ENCODE results near the gene CACNG4.

DNA sequence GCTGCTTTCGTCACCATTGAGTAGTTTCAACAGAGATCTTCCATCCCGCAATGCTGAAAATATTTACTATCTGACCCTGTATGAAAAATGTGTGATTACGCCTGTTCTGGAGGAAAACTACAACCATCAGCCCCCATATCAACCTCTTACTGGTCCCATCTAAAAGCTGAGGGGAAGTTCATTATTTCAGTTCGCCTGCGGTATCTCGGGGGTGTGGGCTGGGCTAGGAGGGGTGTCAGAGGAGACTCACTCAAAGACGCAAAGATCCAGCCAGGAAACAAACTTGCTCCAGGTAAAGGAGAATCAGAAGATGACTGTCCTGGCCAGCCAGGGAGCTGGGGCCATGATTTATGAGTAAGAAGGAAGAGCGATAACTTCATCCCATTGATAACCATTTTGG is 93.5 kb downstream of the CACNG4 start:
- no peak for TF ChIP-seq POLR2A (IDR thresholded peaks at IDR 0.05)
- TF ChIP-seq, protein P1, sequence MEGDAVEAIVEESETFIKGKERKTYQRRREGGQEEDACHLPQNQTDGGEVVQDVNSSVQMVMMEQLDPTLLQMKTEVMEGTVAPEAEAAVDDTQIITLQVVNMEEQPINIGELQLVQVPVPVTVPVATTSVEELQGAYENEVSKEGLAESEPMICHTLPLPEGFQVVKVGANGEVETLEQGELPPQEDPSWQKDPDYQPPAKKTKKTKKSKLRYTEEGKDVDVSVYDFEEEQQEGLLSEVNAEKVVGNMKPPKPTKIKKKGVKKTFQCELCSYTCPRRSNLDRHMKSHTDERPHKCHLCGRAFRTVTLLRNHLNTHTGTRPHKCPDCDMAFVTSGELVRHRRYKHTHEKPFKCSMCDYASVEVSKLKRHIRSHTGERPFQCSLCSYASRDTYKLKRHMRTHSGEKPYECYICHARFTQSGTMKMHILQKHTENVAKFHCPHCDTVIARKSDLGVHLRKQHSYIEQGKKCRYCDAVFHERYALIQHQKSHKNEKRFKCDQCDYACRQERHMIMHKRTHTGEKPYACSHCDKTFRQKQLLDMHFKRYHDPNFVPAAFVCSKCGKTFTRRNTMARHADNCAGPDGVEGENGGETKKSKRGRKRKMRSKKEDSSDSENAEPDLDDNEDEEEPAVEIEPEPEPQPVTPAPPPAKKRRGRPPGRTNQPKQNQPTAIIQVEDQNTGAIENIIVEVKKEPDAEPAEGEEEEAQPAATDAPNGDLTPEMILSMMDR (IDR thresholded peaks at IDR 0.05 in 4 of 5, conservative IDR thresholded peaks at IDR 0.05 in 1 of 5), result no peak
